Calu3 (cell line): ENCODE measurements around the gene LCN6. TPM values are rescaled to one million over a fixed set of nuclear protein-coding genes. Genes with fewer than 3 reads are reported as not detected.

Source experiments
- BruUV-seq: library from RNA; stranded (reverse); fragments of 400-500 nt; replicated peaks from 2 replicates; lab custom pipeline; 2021; lab: Mats Ljungman, UMichigan
- CTCF ChIA-PET: fragments of 300-600 bp; sonication (Branson Sonifier 250); formaldehyde crosslinking; loops from one replicate; lab custom pipeline; 2022; ENCODE audit warnings: antibody characterized with exemption; lab: Charles Lee
- DNase-seq: peaks from one replicate; pipeline ENCODE4 v3.0.0; 2022
- H3K27ac Mint-ChIP-seq: one replicate; pipeline ENCODE4 v1.8.0; 2022; ENCODE audit warnings: mixed read lengths; ENCODE audit not compliant: unreplicated experiment
- H3K27me3 Mint-ChIP-seq: one replicate; pipeline ENCODE4 v1.8.0; 2022; ENCODE audit warnings: mixed read lengths; ENCODE audit not compliant: unreplicated experiment
- H3K36me3 Mint-ChIP-seq: one replicate; pipeline ENCODE4 v1.8.0; 2022; ENCODE audit warnings: mild to moderate bottlenecking, moderate library complexity, mixed read lengths; ENCODE audit not compliant: insufficient read depth, unreplicated experiment
- H3K4me1 Mint-ChIP-seq: one replicate; pipeline ENCODE4 v1.8.0; 2022; ENCODE audit warnings: mild to moderate bottlenecking, low read depth, mixed read lengths; ENCODE audit not compliant: unreplicated experiment
- H3K4me3 Mint-ChIP-seq: one replicate; pipeline ENCODE4 v1.8.0; 2022; ENCODE audit warnings: mild to moderate bottlenecking, low read depth, moderate library complexity, mixed read lengths; ENCODE audit not compliant: unreplicated experiment
- H3K9me3 Mint-ChIP-seq: one replicate; pipeline ENCODE4 v1.8.0; 2022; ENCODE audit warnings: low read depth, mixed read lengths; ENCODE audit not compliant: unreplicated experiment
- intact Hi-C: fragments of 100-400 bp; cut with micrococcal nuclease; formaldehyde crosslinking; loops from one replicate; pipeline ENCODE4 v1.10.0; 2022; ENCODE audit not compliant: unreplicated experiment
- total RNA-seq: library from RNA; stranded (reverse); gene quantifications from 2 replicates; pipeline ENCODE4 v1.2.3, GENCODE V29; 2022
- TF ChIP-seq, protein P1 (sequence below): fragments of 200-600 bp; IDR thresholded peaks from one replicate; pipeline ENCODE4 v1.8.0; 2022; ENCODE audit warnings: antibody characterized with exemption; ENCODE audit not compliant: unreplicated experiment

Gene LCN6
- total RNA-seq, 1 experiment from 2014 or later: not detected

- H3K4me3 Mint-ChIP-seq: no peak overlapping the region
These were observed 48.0 kb downstream of the LCN6 start for GRCh38 chr9:136700304-136700703.

DNA sequence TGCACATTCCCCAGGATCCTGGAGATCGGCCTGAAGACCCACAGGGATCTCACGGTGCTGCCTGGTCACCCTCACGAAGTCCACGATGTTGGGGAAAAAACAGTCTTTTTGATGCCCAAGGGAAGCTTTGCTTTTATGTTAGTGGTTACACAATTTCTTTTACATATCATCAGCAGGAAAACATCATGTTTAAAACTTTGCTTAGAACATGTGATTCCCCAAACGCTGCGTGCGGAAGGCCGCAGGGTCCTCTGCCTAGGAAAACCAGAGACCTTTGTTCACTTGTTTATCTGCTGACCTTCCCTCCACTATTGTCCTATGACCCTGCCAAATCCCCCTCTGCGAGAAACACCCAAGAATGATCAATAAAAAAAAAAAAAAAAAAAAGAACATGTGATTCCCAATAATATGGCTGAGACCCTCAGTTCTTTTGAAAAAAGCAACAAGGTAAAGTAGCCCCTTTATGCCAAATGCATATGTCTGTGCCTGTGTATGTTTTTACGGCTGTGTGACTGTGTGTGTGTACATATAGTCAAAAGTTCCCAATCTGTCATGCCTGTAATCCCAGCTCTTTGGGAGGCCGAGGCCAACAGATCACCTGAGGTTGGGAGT is 49.6 kb downstream of the LCN6 start:
- BruUV-seq: no TSS peak
- no peaks in the 10 kb centered on the region for H3K9me3 Mint-ChIP-seq
- TF ChIP-seq, protein P1, sequence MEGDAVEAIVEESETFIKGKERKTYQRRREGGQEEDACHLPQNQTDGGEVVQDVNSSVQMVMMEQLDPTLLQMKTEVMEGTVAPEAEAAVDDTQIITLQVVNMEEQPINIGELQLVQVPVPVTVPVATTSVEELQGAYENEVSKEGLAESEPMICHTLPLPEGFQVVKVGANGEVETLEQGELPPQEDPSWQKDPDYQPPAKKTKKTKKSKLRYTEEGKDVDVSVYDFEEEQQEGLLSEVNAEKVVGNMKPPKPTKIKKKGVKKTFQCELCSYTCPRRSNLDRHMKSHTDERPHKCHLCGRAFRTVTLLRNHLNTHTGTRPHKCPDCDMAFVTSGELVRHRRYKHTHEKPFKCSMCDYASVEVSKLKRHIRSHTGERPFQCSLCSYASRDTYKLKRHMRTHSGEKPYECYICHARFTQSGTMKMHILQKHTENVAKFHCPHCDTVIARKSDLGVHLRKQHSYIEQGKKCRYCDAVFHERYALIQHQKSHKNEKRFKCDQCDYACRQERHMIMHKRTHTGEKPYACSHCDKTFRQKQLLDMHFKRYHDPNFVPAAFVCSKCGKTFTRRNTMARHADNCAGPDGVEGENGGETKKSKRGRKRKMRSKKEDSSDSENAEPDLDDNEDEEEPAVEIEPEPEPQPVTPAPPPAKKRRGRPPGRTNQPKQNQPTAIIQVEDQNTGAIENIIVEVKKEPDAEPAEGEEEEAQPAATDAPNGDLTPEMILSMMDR: no peak
- CTCF ChIA-PET: no interaction called here
- peaks cover 18% of the 10 kb centered on the region for H3K4me1 Mint-ChIP-seq
- no peak overlapping the region for H3K27ac Mint-ChIP-seq
- H3K27me3 Mint-ChIP-seq: no peaks in the 10 kb centered on the region
- peaks cover 14% of the 10 kb centered on the region for H3K36me3 Mint-ChIP-seq
- H3K4me3 Mint-ChIP-seq: no peak overlapping the region
- no peak for DNase-seq
- intact Hi-C loops: no loop called here

More at GRCh38 chr9:136700304-136700703, 48.0 kb downstream of the LCN6 start:
- DNase-seq: no peak
- peaks cover 1% of the 10 kb centered on the region for H3K27me3 Mint-ChIP-seq
- no peak overlapping the region for H3K27ac Mint-ChIP-seq
- intact Hi-C loops: no loop called here
- CTCF ChIA-PET: interaction anchor here (0.7 to 0.9 kb wide), 3 partner anchors 27 to 431 kb away, joined by 3 to 6 read pairs (median 5); no protein-coding TSS in a partner anchor
- no TSS peak for BruUV-seq
- H3K36me3 Mint-ChIP-seq: peaks cover 11% of the 10 kb centered on the region
- TF ChIP-seq, protein P1: no peak
- H3K9me3 Mint-ChIP-seq: no peaks in the 10 kb centered on the region
- H3K4me1 Mint-ChIP-seq: peaks cover 12% of the 10 kb centered on the region

DNA sequence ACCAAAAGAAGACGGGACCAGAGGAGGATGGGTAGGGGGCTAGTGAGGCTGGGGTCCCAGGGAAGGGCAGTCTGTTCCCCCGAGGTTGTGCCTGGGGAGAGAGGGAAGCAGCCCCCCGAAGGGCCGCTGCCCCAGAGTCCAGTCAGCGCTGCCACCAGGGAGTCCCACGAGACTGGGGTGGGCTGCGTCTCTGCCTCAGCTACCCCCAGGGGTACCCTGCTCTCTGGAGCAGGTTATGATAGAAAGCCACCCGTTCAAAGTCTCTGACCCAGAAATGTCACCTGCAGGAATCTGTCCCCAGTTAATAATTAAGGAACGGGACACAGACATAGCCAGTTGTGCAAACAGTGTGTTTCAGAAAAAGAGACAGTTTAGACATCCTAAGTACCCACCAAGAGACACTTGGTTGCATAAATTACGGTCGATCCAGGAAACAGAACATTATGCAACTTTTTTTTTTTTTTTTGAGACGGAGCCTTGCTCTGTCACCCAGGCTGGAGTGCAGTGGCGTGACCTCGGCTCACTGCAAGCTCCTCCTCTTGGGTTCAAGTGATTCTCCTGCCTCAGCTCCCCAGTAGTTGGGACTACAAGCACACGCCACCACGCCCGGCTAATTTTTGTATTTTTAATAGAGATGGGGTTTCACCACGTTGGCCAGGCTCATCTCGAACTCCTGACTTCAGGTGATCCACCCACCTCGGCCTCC is 50.4 kb downstream of the LCN6 start:
- CTCF ChIA-PET: no interaction called here
- peak overlapping the region; percentile 47 for H3K27ac Mint-ChIP-seq
- peaks cover 18% of the 10 kb centered on the region for H3K36me3 Mint-ChIP-seq
- peak overlapping the region; percentile 50 for H3K4me3 Mint-ChIP-seq
- no TSS peak for BruUV-seq
- DNase-seq: no peak
- H3K27me3 Mint-ChIP-seq: no peaks in the 10 kb centered on the region
- peaks cover 26% of the 10 kb centered on the region for H3K4me1 Mint-ChIP-seq
- intact Hi-C loops: no loop called here
- TF ChIP-seq, protein P1: no peak
- H3K9me3 Mint-ChIP-seq: no peaks in the 10 kb centered on the region

DNA sequence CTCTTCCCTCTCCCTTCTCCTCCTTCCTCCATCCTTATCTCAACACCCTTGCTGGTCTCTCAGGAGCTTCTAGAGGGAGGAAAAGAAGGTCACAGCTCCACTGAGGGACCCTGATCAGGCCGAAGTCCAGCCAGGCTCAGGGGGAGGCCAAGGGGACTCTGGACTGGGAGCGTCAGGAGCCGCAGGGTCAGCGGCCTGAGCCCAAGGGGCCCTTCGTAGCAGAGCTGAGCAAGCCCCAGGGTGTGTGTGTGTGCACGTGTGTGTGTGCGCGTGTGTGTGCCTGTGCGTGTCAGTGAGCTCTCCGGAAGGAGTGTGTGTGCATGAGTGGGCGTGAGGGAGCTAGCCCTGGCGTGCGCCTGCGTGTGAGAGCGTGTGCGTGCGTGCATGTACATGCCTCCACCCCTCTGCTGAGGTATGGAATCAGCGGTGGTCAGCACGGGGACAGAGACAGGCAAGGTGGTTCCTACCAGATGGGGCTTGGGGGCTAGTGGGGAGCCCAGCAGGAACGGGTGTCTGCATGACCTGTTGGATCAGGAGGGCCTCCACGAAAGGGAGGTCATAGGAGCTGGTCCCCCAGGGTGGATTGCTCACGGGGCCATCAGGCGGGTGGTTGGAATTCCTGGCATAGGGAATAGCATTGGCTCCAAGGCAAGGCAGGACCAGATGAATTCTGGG is 51.0 kb downstream of the LCN6 start:
- Mint-ChIP-seq H3K9me3 (no peaks in the 10 kb centered on the region), H3K4me3 (peak overlapping the region; percentile 50), H3K36me3 (peaks cover 13% of the 10 kb centered on the region), H3K27ac (peak overlapping the region; percentile 47), H3K4me1 (peaks cover 29% of the 10 kb centered on the region), H3K27me3 (no peaks in the 10 kb centered on the region)
- BruUV-seq: no TSS peak
- intact Hi-C loops: no loop called here
- TF ChIP-seq, protein P1: no peak
- no peak for DNase-seq
- CTCF ChIA-PET: no interaction called here
